Measurements from ENCODE around the gene ATP5ME. TPM values are rescaled to one million over a fixed set of nuclear protein-coding genes. Genes with fewer than 3 reads are reported as not detected.
A peak's percentile ranks its signal among the peaks of the same experiment; 100 is the strongest.

Gene ATP5ME
- polyA plus RNA-seq, 1 donor = 477 TPM

DNA sequence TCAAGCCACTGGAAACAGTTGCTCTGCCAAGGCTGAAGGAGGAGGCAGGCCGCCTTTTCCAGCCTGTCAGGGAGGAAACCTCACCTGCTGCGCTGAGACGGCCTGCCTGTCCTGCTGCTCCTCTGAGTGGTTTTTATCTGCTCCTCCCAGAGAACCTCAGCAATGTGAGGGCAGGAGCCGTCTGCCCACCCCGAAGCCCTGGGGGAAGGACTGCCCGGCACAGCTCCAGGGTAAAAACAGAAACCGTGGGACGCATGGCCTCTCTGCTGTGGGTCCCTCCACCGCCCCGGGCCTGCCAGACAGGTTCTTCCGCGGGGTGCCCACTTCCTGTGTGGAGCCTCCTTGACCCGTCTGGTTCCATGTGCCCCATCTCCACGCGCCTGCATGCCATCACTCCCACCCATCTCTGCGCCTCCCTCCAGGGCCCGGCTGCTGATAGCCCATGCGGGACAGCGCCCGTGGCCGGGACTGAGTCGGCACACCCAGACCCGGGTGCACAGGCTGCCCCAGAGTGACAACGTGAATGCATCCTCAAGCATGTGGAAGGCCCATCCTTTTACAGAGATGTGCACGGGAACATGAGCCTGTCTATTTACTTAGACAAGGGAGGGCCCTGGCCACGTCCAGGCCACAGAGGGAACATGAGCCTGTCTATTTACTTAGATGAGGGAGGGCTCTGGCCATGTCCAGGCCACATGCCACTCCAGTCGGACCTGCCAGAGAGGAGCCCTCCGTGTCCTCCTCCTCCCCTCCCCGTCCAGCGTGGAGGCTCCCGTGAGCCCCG lies 18.9 kb upstream of the ATP5ME start:
- Histone ChIP-seq H3K27me3 (ENCODE audit: control insufficient read depth, insufficient read depth, low read length) (peaks cover 5% of the 10 kb centered on the region), H3K4me3 (ENCODE audit: low read length) (no peak overlapping the region)
- no CpG with 5 or more reads among the region's 32 CpGs for WGBS (ENCODE audit: insufficient coverage, low lambda C conversion rate)

DNA sequence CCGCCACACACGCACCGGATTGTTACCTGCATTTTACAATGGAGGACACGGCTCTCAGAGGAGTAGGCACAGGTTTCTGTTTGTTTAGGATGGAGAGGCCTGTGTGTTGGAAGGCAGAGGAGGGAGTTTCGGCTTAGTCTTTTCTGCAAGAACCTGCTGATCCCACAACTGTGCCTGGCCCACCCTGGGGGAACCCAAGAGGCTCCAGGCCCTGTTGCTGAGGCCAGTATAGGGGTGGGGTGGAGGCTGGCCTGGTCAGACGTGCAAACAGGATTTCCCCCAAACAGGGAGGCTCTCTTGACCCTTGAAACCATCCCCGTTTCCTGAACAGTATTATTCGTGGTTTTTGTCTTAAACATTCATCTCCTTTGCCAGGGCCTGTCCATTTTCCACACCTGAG lies 15.6 kb upstream of the ATP5ME start:
- DNase-seq = no peak

More for the DNA sequence above, 18.9 kb upstream of the ATP5ME start:
- H3K9me3 ChIP-seq (ENCODE audit: control insufficient read depth, low read depth, low read length) = no peaks in the 10 kb centered on the region
- DNase-seq = no peak
- peaks cover 15% of the 10 kb centered on the region for H3K4me1 ChIP-seq (ENCODE audit: control insufficient read depth, insufficient read depth, low read length)
- no peaks in the 10 kb centered on the region for H3K36me3 ChIP-seq (ENCODE audit: control insufficient read depth, insufficient read depth, low read length)
- no peak overlapping the region for H3K27ac ChIP-seq (ENCODE audit: low read length)

DNA sequence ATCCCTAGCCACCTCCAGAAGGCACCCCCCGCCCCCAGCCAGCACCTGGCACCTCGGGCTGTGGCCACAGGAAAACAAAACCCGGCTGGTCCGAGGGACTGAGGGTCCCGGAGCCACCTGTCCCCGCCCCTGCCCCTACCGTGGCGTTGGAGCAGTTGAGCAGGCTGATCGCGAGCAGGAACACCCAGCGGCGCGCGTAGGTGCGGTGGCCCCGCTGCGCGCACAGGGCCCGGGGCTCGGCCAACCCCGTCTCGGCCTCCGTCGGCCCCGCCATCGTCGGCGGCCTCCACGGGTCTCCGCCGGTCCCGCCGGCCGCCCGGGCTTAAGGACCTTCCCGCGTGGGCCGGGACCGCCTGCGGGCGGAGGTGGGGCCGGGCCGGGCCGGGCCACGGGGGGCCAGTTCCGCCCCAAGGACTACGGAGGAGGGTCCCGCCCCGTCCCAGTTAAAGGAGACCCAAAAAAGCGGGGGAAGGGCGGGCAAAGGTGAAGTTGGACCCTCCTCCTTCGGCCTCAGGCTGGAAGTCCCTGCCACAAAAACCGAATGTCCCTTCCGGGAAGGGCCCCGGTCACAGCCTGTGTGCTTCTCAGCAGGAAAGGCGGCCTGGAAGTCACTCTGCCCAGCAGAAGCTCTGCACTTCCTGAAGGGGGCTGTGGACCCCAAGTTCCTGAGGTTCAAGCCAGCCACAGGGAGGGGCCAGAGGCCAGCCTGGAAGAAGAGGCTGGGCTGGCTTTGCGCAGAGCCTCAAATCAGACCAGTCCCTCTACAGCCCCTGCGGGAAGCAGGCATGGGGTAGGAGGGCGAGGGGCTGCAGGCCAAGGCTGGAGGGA lies 15.0 kb upstream of the ATP5ME start, which contains the start of gene SLC49A3:
Gene SLC49A3 (minus strand): TSS at position 298 of the 828 bp plus-strand sequence. CDS start 24 bp downstream, at position 274.
- peaks cover 7% of the 10 kb centered on the region for H3K9me3 ChIP-seq (ENCODE audit: control insufficient read depth, low read depth, low read length)
- H3K27me3 ChIP-seq (ENCODE audit: control insufficient read depth, insufficient read depth, low read length) = peaks cover 5% of the 10 kb centered on the region
- WGBS (ENCODE audit: insufficient coverage, low lambda C conversion rate) = no CpG with 5 or more reads among the region's 59 CpGs
- H3K4me1 ChIP-seq (ENCODE audit: control insufficient read depth, insufficient read depth, low read length) = peaks cover 26% of the 10 kb centered on the region
- H3K36me3 ChIP-seq (ENCODE audit: control insufficient read depth, insufficient read depth, low read length) = no peaks in the 10 kb centered on the region
- no peak within 1 kb of the TSS for H3K27ac ChIP-seq (ENCODE audit: low read length)
- peak within 1 kb of the TSS; percentile 28 for H3K4me3 ChIP-seq (ENCODE audit: low read length)
- no peak for DNase-seq

More for the DNA sequence above, 15.6 kb upstream of the ATP5ME start:
- Histone ChIP-seq H3K4me1 (ENCODE audit: control insufficient read depth, insufficient read depth, low read length) (peaks cover 23% of the 10 kb centered on the region), H3K36me3 (ENCODE audit: control insufficient read depth, insufficient read depth, low read length) (no peaks in the 10 kb centered on the region), H3K27me3 (ENCODE audit: control insufficient read depth, insufficient read depth, low read length) (peaks cover 5% of the 10 kb centered on the region), H3K4me3 (ENCODE audit: low read length) (peak overlapping the region; percentile 28), H3K9me3 (ENCODE audit: control insufficient read depth, low read depth, low read length) (peaks cover 7% of the 10 kb centered on the region), H3K27ac (ENCODE audit: low read length) (no peak overlapping the region)
- WGBS (ENCODE audit: insufficient coverage, low lambda C conversion rate) = no CpG with 5 or more reads among the region's 8 CpGs

DNA sequence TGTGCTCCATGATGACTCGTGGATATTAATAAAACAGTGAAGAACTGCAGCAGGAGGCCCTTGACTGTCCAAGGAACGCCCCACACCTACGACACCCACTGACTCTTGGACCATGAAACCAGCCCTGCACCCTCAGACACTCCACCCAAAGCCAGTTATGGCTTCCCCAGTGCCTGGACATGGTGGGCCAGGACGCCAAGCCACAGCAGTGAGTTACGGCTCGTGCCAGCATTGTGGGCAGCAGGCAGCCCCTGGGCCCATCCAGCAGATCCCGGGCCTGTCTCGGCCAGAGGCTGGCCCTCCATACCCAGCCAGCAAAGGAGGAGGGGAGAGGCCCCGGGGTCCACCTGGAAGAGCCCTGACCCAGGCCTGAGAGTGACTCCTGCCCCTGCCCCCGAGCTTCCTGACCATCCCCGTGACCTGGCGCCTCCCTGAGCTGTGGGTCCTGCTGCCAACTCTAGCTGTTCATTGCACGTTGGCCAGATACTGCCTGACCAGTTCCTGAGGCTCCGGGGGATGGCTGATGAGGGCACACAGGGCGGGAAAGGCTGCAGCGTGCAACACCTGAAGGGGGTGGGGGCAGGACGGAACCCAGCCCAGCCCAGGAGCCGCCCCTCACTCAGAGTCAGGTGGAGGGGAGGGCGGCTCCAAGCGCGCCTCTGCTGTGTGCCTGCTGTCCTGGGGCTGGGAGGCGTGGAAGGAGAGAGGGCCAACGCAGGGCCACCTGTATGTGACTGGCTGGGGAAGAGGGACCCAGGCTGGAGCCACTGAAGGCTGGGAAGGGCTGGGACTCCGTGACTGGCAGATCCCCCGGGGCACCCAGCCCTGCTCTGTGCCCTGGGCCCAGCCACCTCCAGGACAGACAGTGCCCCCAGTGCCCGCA lies 14.1 kb upstream of the ATP5ME start:
- peak overlapping the region; percentile 25 for H3K4me3 ChIP-seq (ENCODE audit: low read length)
- DNase-seq = no peak

DNA sequence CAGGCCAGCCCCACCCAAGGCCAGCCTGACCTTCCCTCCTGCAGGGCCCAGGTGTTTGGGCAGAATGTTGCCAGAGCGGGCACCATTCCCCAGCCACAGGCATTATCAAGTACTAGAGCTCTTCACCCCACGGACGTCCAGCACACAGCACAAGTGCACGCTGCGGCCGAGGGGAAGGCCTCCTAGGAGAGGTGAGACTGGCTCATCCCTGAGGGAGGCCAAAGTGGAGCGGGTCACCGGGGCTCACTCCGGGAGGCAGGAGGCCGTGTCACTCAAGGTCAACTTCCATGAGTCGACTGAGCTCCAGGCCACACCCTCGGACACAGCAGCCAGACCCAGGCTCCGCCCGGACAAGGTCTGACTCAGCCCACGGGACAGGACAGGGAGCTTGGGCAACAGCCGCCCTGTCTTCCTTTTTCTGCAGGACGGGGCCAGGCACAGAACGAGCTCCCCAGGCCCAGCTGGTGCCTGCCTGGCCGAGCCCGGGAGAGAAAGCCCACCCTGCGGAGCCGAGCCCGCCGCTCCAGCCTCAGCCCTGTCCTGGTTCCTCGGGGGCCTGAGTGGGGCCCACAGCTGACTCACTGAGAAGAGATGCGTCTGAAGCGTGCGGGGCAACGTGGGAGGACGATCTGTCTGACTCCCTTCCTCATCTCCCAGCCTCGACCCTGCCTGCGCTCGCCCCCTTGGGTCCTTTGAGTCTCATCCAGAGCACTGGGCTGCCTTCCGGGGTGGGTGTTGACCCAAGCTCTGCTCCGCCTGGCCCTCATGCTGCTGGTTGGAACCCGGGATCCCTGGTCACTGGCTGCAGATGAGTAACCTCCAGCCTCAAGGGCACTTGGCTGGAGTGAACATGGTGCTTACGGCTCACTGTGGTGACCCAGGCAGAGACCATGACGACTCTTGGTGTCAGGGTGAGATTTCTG lies 13.2 kb upstream of the ATP5ME start:
- peaks cover 36% of the 10 kb centered on the region for H3K4me1 ChIP-seq (ENCODE audit: control insufficient read depth, insufficient read depth, low read length)
- H3K9me3 ChIP-seq (ENCODE audit: control insufficient read depth, low read depth, low read length) = peaks cover 7% of the 10 kb centered on the region
- H3K4me3 ChIP-seq (ENCODE audit: low read length) = no peak overlapping the region
- no peaks in the 10 kb centered on the region for H3K36me3 ChIP-seq (ENCODE audit: control insufficient read depth, insufficient read depth, low read length)
- WGBS (ENCODE audit: insufficient coverage, low lambda C conversion rate) = no CpG with 5 or more reads among the region's 38 CpGs
- H3K27me3 ChIP-seq (ENCODE audit: control insufficient read depth, insufficient read depth, low read length) = peaks cover 2% of the 10 kb centered on the region
- no peak overlapping the region for H3K27ac ChIP-seq (ENCODE audit: low read length)
- DNase-seq = peak; percentile 82 to 86

More for the DNA sequence above, 14.1 kb upstream of the ATP5ME start:
- no peak overlapping the region for H3K27ac ChIP-seq (ENCODE audit: low read length)
- H3K36me3 ChIP-seq (ENCODE audit: control insufficient read depth, insufficient read depth, low read length) = no peaks in the 10 kb centered on the region
- peaks cover 5% of the 10 kb centered on the region for H3K27me3 ChIP-seq (ENCODE audit: control insufficient read depth, insufficient read depth, low read length)
- WGBS (ENCODE audit: insufficient coverage, low lambda C conversion rate) = no CpG with 5 or more reads among the region's 26 CpGs
- H3K9me3 ChIP-seq (ENCODE audit: control insufficient read depth, low read depth, low read length) = peaks cover 7% of the 10 kb centered on the region
- peaks cover 34% of the 10 kb centered on the region for H3K4me1 ChIP-seq (ENCODE audit: control insufficient read depth, insufficient read depth, low read length)

DNA sequence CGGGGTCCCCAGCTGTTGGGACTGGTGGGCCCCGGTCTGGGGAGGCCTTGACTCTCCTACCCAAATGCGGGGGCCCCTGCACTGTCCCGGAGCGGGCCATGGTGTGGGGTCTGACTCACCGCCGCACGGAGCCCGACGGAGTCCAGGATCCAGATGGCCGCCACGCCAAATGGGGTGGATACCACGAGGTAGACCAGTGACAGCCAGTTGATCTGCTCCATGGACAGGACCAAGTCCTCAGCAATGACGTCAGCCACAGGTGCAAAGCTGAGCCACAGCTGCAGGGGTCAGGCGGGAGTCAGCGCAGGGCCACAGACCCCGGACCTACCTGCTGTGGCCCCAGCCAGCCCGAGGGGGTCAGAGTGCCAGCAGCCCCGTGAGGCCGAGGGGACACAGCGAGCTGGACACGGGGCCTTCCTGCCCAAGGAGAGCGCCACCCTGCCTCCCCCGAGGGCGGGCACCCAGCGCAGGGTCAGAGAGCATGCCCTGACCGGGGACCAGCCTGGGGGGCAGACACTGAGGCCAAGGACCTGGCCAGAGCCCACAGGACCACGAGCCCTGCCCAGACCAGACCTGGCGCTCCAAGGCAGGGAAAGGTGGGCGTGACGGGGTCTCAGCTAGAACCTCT lies 12.5 kb upstream of the ATP5ME start:
- no peak for DNase-seq
- Histone ChIP-seq H3K36me3 (ENCODE audit: control insufficient read depth, insufficient read depth, low read length) (no peaks in the 10 kb centered on the region), H3K27ac (ENCODE audit: low read length) (no peak overlapping the region), H3K27me3 (ENCODE audit: control insufficient read depth, insufficient read depth, low read length) (peaks cover 2% of the 10 kb centered on the region), H3K4me3 (ENCODE audit: low read length) (no peak overlapping the region), H3K4me1 (ENCODE audit: control insufficient read depth, insufficient read depth, low read length) (peaks cover 43% of the 10 kb centered on the region), H3K9me3 (ENCODE audit: control insufficient read depth, low read depth, low read length) (peaks cover 7% of the 10 kb centered on the region)
- no CpG with 5 or more reads among the region's 31 CpGs for WGBS (ENCODE audit: insufficient coverage, low lambda C conversion rate)

DNA sequence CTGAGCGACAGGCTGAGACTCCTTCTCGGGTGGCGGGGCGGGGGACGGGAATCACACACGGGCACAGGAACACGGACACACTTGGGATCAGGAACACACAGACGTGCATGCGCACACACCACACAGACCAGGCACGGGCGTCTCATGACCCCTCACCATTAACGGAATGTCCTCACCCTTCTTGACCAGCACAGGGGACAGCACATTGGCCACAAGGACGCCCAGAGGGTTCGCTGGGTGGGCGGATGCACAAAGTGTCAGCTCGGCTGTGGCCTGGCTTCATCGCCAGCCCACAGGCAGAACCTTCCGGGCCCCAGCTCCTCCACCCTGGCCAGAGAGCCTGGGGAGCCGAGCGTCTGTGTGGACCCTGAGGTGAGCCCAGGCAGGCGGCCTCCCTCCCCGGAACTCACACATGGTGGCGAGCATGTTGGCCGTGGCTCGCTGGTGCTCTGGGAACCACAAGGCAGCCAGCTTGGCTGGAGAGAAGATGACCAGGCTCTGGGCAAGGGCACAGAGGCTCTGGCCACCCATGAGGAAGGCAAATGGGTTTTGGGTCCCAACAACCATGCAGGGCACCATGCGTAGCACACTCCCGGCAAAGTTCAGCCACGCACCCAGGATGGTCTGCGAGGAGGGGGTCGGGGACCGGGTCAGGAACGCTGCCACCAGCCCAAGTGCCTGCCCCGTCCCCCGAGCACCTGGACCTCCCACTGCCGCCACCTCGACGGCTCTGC lies 11.8 kb upstream of the ATP5ME start:
- Histone ChIP-seq H3K4me1 (ENCODE audit: control insufficient read depth, insufficient read depth, low read length) (peaks cover 46% of the 10 kb centered on the region), H3K36me3 (ENCODE audit: control insufficient read depth, insufficient read depth, low read length) (no peaks in the 10 kb centered on the region), H3K27ac (ENCODE audit: low read length) (no peak overlapping the region), H3K9me3 (ENCODE audit: control insufficient read depth, low read depth, low read length) (peaks cover 7% of the 10 kb centered on the region), H3K27me3 (ENCODE audit: control insufficient read depth, insufficient read depth, low read length) (peaks cover 2% of the 10 kb centered on the region), H3K4me3 (ENCODE audit: low read length) (no peak overlapping the region)
- DNase-seq = no peak
- WGBS (ENCODE audit: insufficient coverage, low lambda C conversion rate) = no CpG with 5 or more reads among the region's 37 CpGs

DNA sequence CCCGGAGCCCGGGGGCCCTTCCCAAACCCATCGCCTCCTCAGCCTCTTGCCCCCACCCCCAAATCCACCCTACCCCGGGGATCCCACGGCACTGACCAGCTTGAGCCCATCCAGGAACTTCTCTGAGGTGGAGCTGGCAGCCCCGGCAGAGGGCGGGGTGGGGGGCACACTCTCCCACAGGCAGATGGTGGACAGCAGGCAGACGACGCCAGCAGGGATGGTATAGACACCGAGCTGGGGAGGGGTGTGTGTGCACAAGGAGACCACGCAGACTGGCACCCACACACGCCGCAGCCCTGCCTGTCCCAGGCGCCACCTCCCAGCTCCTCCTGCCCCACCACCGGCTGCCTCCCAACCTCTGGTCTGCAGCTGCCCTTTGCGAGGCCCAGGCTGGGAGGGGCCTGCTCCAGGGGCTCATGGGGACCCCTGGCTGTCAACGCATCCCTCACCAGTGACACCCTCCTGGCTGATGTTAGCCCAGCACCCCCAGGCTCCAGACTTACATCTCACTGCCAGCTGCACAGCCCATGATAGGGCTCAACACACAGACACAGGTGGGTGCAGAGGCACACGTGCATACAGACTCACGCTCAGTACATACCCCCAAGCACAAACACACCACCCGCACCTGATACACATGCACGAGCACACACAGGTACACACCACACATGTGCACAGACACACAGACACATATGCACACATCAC lies 10.7 kb upstream of the ATP5ME start:
- Histone ChIP-seq H3K4me3 (ENCODE audit: low read length) (no peak overlapping the region), H3K36me3 (ENCODE audit: control insufficient read depth, insufficient read depth, low read length) (no peaks in the 10 kb centered on the region), H3K27ac (ENCODE audit: low read length) (no peak overlapping the region), H3K27me3 (ENCODE audit: control insufficient read depth, insufficient read depth, low read length) (peaks cover 2% of the 10 kb centered on the region), H3K9me3 (ENCODE audit: control insufficient read depth, low read depth, low read length) (peaks cover 11% of the 10 kb centered on the region), H3K4me1 (ENCODE audit: control insufficient read depth, insufficient read depth, low read length) (peaks cover 48% of the 10 kb centered on the region)
- WGBS (ENCODE audit: insufficient coverage, low lambda C conversion rate) = no CpG with 5 or more reads among the region's 21 CpGs
- no peak for DNase-seq
